ENCODE results near the gene RGL2. TPM values are rescaled to one million over a fixed set of nuclear protein-coding genes. Genes with fewer than 3 reads are reported as not detected.
A peak's percentile ranks its signal among the peaks of the same experiment; 100 is the strongest.

Gene RGL2
- polyA plus RNA-seq, 1 donor (not counting 4 experiments of a cell fraction or from before 2014, with no cell fraction given) = 33.6 TPM

GRCh38 chr6:33278392-33278741, 20.4 kb downstream of the RGL2 start:
- FAIRE-seq = no peak
- Histone ChIP-seq H3K27ac (ENCODE audit: control insufficient read depth, insufficient read depth, low read length) (no peak overlapping the region), H4K20me1 (ENCODE audit: control insufficient read depth, extremely low read depth, insufficient read depth, low read length) (peaks cover 34% of the 10 kb centered on the region), H3K4me3 (ENCODE audit: control insufficient read depth in 2 of 3, extremely low read depth in 1 of 3, insufficient read depth in 2 of 3, low read depth in 1 of 3, low read length in 3 of 3) (no peak overlapping the region), H3K9ac (ENCODE audit: control insufficient read depth, extremely low read depth, insufficient read depth, low read length) (no peak overlapping the region), H3K4me1 (ENCODE audit: control insufficient read depth, extremely low read depth, insufficient read depth, low read length) (peaks cover 31% of the 10 kb centered on the region), H2AFZ (ENCODE audit: control insufficient read depth, low read length) (no peak overlapping the region), H3K27me3 (ENCODE audit: control insufficient read depth, extremely low read depth, insufficient read depth, low read length) (no peaks in the 10 kb centered on the region), H3K9me3 (ENCODE audit: control insufficient read depth, low read depth, low read length) (no peaks in the 10 kb centered on the region), H3K9me1 (ENCODE audit: control insufficient read depth, extremely low read depth, insufficient read depth, low read length) (peaks cover 2% of the 10 kb centered on the region), H3K36me3 (ENCODE audit: control insufficient read depth in 2 of 2, extremely low read depth in 1 of 2, insufficient read depth in 2 of 2, low read length in 2 of 2) (peaks cover 37 to 47% of the 10 kb centered on the region in 2 experiments), H3K79me2 (ENCODE audit: control insufficient read depth, insufficient read depth, low read length) (peaks cover 26% of the 10 kb centered on the region), H3K4me2 (ENCODE audit: control insufficient read depth, extremely low read depth, insufficient read depth, low read depth, low read length) (no peak overlapping the region)
- dilution Hi-C loops (cut with MboI; ENCODE audit: extremely low pct_ligation_motif_present, low sequenced_read_pairs) = no loop called here
- TF ChIP-seq CTCF (optimal IDR thresholded peaks at IDR 0.05 in 1 of 3, IDR thresholded peaks at IDR 0.05 in 1 of 3, conservative IDR thresholded peaks at IDR 0.05 in 1 of 3; ENCODE audit: extremely low read depth in 1 of 3, insufficient read depth in 2 of 3, low read length in 3 of 3) = no peak
- TF ChIP-seq EZH2 (IDR thresholded peaks at IDR 0.05; ENCODE audit: low read length) = no peak
- DNase-seq (ENCODE audit: low read depth, low spot score) = no peak

GRCh38 chr6:33277663-33278391, 20.9 kb downstream of the RGL2 start:
- H3K79me2 ChIP-seq (ENCODE audit: control insufficient read depth, insufficient read depth, low read length) = peaks cover 32% of the 10 kb centered on the region
- peaks cover 31% of the 10 kb centered on the region for H3K4me1 ChIP-seq (ENCODE audit: control insufficient read depth, extremely low read depth, insufficient read depth, low read length)
- H3K27me3 ChIP-seq (ENCODE audit: control insufficient read depth, extremely low read depth, insufficient read depth, low read length) = no peaks in the 10 kb centered on the region
- TF ChIP-seq EZH2 (IDR thresholded peaks at IDR 0.05; ENCODE audit: low read length) = no peak
- peak in 1 of 3 experiments; percentile 14 for TF ChIP-seq CTCF (optimal IDR thresholded peaks at IDR 0.05 in 1 of 3, IDR thresholded peaks at IDR 0.05 in 1 of 3, conservative IDR thresholded peaks at IDR 0.05 in 1 of 3; ENCODE audit: extremely low read depth in 1 of 3, insufficient read depth in 2 of 3, low read length in 3 of 3)
- no peak overlapping the region for H2AFZ ChIP-seq (ENCODE audit: control insufficient read depth, low read length)
- peaks cover 38 to 52% of the 10 kb centered on the region in 2 experiments for H3K36me3 ChIP-seq (ENCODE audit: control insufficient read depth in 2 of 2, extremely low read depth in 1 of 2, insufficient read depth in 2 of 2, low read length in 2 of 2)
- dilution Hi-C loops (cut with MboI; ENCODE audit: extremely low pct_ligation_motif_present, low sequenced_read_pairs) = no loop called here
- no peaks in the 10 kb centered on the region for H3K9me3 ChIP-seq (ENCODE audit: control insufficient read depth, low read depth, low read length)
- peaks cover 36% of the 10 kb centered on the region for H4K20me1 ChIP-seq (ENCODE audit: control insufficient read depth, extremely low read depth, insufficient read depth, low read length)
- no peak overlapping the region for H3K4me2 ChIP-seq (ENCODE audit: control insufficient read depth, extremely low read depth, insufficient read depth, low read depth, low read length)
- peak overlapping the region; percentile 26 for H3K9ac ChIP-seq (ENCODE audit: control insufficient read depth, extremely low read depth, insufficient read depth, low read length)
- FAIRE-seq = no peak
- no peak for DNase-seq (ENCODE audit: low read depth, low spot score)
- H3K27ac ChIP-seq (ENCODE audit: control insufficient read depth, insufficient read depth, low read length) = no peak overlapping the region
- H3K4me3 ChIP-seq (ENCODE audit: control insufficient read depth in 2 of 3, extremely low read depth in 1 of 3, insufficient read depth in 2 of 3, low read depth in 1 of 3, low read length in 3 of 3) = no peak overlapping the region
- H3K9me1 ChIP-seq (ENCODE audit: control insufficient read depth, extremely low read depth, insufficient read depth, low read length) = peaks cover 2% of the 10 kb centered on the region
